ENCODE data around the gene ARMH1.

DNA sequence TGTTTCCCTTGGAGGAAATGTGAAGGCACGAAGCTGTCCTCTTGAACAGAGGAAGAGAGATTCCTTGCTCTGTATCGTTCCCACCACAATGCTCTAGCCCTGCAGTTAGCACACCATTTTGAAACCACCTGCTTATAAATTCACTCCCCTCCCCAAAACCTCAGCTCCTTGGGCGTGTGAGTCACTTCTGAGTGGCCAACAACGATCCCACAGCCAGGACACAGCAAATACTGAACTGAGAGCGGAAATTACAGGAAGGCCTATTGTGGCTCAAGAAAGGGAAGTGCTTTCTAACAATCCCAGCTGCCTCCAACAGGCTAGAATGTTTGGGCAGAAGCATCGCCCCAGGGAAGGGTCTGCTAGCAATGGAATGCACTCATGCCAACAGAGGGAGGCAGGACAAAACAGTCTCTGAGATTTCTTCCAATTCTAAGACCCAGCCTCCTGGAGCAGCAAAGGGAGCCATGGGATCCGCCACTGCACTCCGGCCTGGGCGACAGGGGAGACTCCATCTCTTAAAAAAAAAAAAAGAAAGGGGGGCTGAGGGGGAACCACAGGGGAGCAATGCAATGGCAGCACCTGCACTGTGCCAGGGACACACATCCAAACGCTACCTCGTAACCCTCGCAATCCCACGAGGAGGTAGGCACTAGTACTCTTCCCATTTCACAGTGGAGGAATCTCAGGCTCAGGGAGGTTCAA is 2.1 kb upstream of the ARMH1 start:
- TF ChIP-seq CTCF (IDR thresholded peaks at IDR 0.05) = no peak
- peak; percentile 39 to 53 for TF ChIP-seq POLR2AphosphoS5 (IDR thresholded peaks at IDR 0.05)
